ENCODE data around the gene ZNF32.

GRCh38 chr10:43655311-43655710, 6.6 kb upstream of the ZNF32 start:
- no peak for TF ChIP-seq CTCF (conservative IDR thresholded peaks at IDR 0.05; ENCODE audit: low read depth in 2 of 2)
- TF ChIP-seq POLR2AphosphoS5 (IDR thresholded peaks at IDR 0.05; ENCODE audit: low read depth): no peak
- no peak for TF ChIP-seq EZH2 (IDR thresholded peaks at IDR 0.05; ENCODE audit: low read depth, unreplicated experiment)
- TF ChIP-seq ETS1 (IDR thresholded peaks at IDR 0.05): no peak
- TF ChIP-seq JUNB (IDR thresholded peaks at IDR 0.05; ENCODE audit: unreplicated experiment): no peak
